KOPT-K1 (cell line): ENCODE results near the gene SEMA3D.

Experiments used
- H3K27ac ChIP-seq: fragments of 200-600 bp; sonication (generic); 2 replicates; pipeline ENCODE4 v1.5.1; 2016; ENCODE audit warnings: antibody characterized with exemption, mild to moderate bottlenecking, low read depth, low read length; ENCODE audit not compliant: poor library complexity, severe bottlenecking
- H3K36me3 ChIP-seq: fragments of 200-600 bp; sonication (generic); 2 replicates; pipeline ENCODE4 v1.5.1; 2017; ENCODE audit warnings: antibody characterized with exemption, mild to moderate bottlenecking, low read length, moderate library complexity; ENCODE audit not compliant: insufficient read depth
- H3K9me3 ChIP-seq: fragments of 200-600 bp; sonication (generic); 2 replicates; pipeline ENCODE4 v1.5.1; 2017; ENCODE audit warnings: antibody characterized with exemption, low read length, mild to moderate bottlenecking; ENCODE audit not compliant: insufficient read depth, poor library complexity, severe bottlenecking

Gene SEMA3D

DNA sequence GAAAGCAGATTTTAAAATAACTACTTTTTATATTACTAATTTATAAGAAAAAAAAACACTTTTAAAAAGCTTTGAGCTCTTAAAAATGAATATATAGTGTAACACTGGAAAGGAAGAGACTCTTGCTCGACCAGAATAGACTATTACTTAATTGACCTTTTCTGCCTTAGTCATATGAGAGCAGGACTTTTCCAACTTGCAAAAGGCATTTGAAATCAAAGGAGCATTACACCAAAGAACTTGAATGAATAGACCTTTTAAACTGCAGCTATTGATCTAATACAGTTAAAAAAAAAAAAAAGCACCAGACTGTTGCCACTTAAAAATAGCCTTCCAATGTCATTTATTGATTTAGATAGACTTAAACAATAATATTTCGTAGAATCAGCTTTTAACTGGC, 17.2 kb upstream of the SEMA3D start:
- Histone ChIP-seq H3K27ac (no peak overlapping the region), H3K36me3 (no peaks in the 10 kb centered on the region), H3K9me3 (no peaks in the 10 kb centered on the region)

DNA sequence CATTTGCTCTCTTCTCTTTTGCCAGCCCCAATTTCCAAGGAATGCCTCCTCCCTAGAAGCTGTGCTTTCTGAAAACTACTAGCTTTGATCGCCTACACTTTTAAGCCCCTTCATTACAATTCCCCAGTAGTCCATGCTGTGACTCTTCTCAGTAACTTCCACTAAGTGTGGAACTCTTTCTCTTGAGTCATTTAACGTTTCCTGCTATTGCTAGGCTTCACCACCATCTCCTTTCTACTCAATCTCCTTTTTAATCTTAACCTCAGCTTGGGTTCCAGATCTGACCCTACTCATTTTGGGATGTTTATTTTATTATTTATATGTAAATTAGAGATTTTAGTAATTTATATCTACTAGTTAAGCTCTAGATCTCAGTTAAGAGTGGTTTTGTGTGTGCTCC, 14.4 kb upstream of the SEMA3D start:
- Histone ChIP-seq H3K9me3 (no peaks in the 10 kb centered on the region), H3K27ac (no peak overlapping the region), H3K36me3 (no peaks in the 10 kb centered on the region)

DNA sequence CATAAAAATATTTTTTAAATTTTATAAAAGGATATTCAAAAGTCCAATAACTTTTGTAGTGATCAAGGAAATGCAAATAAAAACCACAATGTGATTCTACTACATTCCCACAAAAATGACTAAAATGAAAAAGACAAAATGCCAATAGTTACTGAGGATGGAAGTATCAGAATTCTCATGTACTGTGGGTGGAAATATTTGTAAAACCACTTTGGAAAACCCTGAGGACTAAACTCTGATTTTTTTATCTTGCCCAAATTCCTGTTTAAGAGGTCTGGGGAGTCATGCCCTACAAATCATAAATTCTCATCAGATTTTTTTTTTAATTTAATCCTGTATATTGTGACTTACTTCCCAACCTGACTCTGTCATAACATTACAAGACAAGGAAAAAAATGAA, 9.8 kb upstream of the SEMA3D start:
- Histone ChIP-seq H3K27ac (no peak overlapping the region), H3K9me3 (no peaks in the 10 kb centered on the region), H3K36me3 (no peaks in the 10 kb centered on the region)

DNA sequence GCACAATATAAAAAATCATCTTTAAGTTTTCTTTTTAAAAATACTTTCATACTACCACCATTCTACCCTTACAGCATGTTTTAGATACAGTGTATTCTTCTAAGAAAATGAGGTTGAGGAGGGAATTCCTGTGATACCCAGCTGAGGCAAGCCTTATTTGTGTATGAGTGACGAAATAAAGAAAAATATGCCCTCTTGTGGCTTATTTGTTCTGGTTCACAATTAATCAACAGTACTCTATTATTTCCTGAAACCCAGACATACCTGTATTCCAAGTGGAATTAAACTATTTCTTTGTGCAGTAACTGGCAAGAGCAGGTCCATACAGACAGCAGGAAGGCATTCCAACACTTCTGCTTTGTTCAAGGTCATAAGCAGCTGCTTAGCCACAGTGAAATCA, 4.5 kb upstream of the SEMA3D start:
- no peak overlapping the region for H3K27ac ChIP-seq
- H3K36me3 ChIP-seq, result no peaks in the 10 kb centered on the region
- no peaks in the 10 kb centered on the region for H3K9me3 ChIP-seq

DNA sequence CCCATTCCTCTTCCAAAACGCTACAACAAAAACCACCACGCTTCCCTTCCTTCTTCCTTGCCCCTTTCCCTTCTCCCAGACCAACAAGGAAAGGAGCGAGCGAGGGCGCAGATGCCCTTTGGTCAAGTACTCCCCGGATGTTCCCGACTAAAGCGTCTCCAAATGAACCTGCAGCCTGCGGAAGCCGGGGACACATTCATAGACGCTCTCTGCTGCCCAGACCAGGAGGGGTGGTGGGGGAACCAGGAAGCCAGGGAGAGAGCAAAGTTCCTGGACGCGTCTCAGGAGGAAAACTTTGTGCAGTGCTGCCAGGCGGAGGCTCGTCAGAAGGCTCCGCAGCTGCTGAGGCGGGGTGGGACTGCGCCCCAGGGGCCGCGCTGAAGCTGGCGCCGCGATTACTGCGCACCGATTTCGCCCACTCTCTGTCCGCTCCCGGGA, 754 bp downstream of the SEMA3D start:
- Histone ChIP-seq H3K36me3 (no peaks in the 10 kb centered on the region), H3K27ac (no peak overlapping the region), H3K9me3 (no peaks in the 10 kb centered on the region)

DNA sequence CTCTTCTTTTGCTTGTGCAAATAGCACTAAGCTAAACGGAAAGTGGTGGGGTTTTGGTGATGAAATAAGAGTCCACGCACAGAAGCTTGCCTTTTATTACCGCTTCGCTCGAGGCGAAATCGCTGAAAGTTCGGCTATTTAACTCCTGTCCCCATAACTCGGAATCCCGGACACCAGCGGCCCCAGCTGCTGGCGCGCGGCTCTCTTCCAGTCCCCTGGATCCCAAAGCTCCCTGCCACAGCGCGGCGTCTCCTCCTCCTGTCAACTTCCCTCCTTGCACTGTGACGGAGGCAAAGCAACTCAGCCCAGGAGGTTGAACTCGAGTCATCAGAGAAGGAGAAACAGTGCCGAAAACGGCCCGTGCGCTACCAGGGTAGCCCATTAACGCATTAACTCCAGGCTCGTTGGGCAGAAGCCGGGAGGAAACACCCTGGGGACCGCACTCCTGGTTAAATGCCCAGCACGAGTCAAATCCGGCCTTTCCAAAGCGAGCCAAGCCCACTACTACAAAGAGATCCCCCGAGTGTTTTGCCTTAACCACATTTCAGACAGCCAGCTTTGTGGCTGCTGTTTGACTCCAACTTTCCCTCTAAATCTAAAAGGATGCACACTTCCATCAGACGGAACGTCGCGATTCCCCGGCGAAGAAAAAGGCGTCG, 1.3 kb downstream of the SEMA3D start:
- Histone ChIP-seq H3K9me3 (no peaks in the 10 kb centered on the region), H3K36me3 (no peaks in the 10 kb centered on the region), H3K27ac (no peak overlapping the region)

DNA sequence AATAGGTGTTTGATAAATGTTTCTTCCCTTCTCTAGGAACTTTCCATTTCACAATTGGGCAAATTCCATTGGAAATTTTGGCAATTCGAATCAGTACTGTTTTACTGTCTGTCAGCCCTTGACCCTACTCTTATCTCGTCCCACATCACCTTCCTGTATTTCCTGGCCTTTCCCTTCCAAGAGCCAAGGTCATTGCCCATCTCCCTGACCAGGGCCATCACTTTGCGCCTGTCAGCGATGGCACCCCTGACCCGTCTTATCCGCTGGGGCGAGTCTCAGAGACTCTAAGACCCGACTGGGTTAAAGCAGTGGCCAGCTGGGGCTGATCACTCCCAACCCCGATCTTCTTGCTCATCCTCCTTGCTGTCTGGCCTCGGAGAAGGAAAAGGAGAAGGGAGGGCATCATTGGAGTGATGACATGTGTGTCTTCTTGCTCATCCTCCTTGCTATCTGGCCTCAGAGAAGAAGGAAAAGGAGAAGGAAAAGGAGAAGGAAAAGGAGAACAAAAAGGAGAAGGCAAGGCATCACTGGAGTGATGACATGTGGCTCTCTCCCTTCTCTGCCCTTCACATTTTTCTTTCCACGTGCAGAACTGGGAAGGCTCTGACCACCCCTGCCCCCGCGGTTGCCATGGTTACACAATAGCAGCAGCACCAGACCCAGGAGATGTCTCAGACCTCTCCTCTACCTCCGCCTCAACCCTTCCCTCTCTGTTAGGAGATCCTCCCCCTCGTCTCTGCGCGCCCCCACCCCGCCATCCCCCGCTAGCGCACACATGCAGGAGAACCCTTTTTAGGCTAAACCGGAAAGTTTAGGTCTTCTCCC, 2.0 kb downstream of the SEMA3D start:
- Histone ChIP-seq H3K9me3 (no peaks in the 10 kb centered on the region), H3K27ac (no peak overlapping the region), H3K36me3 (no peaks in the 10 kb centered on the region)

DNA sequence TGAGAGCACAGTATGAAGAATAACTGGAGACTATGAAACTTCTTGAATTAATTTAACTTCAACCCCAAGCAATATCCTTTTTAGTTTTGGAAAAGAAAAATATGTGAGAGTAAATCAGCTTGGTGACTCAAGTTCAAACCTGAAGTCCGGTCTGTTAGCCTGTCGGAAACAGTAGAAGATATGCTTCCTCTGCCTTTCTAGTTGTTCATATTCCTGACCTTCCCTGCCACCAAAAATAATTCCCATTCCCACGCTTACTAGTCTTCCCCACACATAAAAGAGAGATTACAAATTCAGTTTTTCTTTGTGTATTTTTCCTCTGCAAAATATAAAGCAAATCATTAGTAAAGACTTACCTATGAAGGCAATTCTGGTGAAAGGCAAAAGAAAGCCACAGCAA, 3.6 kb downstream of the SEMA3D start:
- peaks cover 10% of the 10 kb centered on the region for H3K9me3 ChIP-seq
- no peak overlapping the region for H3K27ac ChIP-seq
- H3K36me3 ChIP-seq, result no peaks in the 10 kb centered on the region

DNA sequence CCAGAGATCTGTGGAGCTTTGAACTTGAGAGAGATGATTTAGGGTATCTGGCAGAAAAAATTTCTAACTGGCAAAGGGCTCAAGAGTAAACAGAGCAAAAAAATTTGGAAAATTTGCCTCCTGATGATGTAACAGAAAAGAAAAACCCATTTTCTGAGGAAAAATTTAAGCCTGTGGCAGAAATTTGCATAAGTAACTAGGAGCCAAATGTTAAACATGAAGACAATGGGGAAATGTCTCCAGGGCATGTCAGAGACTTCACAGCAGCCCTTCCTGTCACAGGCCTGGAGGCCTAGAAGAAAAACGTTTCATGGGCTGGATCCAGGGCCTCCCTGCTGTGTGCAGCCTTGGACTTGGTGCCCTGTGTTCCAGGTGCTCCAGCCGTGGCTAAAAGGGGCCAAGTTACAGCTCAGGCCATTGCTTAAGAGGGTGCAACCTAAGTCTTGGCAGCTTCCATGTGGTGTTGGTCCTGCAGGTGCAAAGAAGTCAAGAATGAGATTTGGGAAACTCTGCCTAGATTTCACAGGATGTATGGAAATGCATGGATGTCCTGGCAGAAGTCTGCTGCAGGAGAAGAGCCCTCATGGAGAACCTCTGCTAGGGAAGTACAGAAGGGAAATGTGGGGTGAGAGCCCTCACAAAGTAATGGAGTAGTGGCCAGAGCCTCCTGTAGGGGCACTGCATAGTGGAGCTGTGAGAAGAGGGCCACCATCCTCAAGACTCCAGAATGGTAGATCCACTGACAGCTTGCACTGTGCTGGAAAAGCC, 8.1 kb downstream of the SEMA3D start:
- no peak overlapping the region for H3K27ac ChIP-seq
- H3K9me3 ChIP-seq, result peaks cover 10% of the 10 kb centered on the region
- H3K36me3 ChIP-seq, result no peaks in the 10 kb centered on the region

DNA sequence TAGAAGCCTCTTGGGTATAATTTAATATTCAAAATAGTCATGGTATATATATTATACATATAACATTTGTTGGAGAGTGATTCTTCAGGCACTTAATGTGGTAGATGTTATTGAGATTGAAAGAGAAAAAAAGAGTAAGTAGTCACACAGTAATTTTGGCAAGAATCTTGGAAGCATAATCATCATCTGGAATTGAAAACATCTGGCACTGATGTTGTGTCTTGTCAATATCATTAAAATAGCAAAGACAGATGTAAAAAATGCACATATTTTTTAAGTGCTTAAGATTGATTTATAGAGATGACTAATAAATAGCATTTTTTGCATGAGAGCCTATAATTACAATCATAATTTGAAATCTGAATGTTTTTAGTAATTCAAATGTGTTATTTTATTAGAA, 9.5 kb downstream of the SEMA3D start:
- no peaks in the 10 kb centered on the region for H3K36me3 ChIP-seq
- H3K9me3 ChIP-seq, result peaks cover 10% of the 10 kb centered on the region
- H3K27ac ChIP-seq, result no peak overlapping the region

DNA sequence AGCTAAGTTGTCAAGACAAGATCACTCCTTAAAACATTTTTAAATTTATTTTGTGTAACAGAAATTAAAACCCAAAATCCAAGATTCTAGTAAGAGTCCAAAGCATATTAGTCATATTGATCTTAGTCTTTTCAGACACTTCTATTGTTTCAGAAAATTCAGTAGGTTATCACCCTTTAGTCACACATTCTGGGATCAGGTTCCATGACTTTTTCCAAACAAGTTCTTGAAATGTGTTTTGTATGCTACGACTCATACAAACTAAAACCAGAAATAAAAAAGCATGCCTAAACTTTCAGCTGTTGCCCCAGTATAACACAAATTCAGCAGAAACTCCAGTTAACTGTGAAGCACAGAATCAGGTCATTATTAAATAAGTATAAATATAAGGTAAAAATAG, 10.7 kb downstream of the SEMA3D start:
- H3K36me3 ChIP-seq, result no peaks in the 10 kb centered on the region

DNA sequence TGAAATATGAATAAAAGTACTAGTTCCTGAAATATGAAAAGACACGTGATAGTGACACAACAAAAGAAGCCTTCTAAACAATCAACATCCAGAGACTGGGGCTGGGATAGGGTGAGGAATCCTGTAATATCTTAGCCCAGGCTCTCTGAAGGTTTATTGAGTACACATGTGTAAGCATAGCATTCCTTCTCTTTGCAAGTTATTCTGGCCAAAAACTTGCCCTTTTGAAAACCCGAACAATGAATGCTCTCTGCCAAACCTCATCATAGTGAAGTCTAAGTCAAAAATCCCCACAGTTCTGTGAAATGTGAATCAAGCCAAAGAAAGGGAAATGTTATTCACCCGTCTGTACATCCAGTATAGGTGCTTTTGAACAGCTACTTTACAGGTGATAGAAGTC, 11.6 kb downstream of the SEMA3D start:
- Histone ChIP-seq H3K27ac (no peak overlapping the region), H3K9me3 (peaks cover 10% of the 10 kb centered on the region), H3K36me3 (no peaks in the 10 kb centered on the region)

More for the DNA sequence above, 10.7 kb downstream of the SEMA3D start:
- peaks cover 10% of the 10 kb centered on the region for H3K9me3 ChIP-seq
- no peak overlapping the region for H3K27ac ChIP-seq

DNA sequence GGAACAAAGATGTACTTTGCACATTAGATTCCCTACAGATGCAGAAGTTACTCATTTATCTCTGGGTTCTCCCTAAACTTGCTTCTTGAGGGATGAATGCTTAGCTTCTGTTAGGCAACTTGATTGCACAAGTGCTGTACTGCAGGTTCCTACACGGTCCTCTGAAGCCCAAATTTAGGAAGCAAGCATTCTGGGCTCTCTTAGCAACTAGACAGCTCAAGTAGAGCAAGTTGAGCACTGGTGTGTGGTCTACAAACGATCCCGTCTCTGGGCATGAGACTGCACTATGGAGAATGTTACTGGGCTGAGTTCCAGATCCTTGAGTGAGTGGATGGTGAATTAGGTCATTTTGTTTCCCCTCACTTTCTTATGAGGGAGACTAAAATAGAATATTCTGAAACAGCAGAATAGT, 14.3 kb downstream of the SEMA3D start:
- Histone ChIP-seq H3K9me3 (no peaks in the 10 kb centered on the region), H3K27ac (no peak overlapping the region), H3K36me3 (no peaks in the 10 kb centered on the region)

DNA sequence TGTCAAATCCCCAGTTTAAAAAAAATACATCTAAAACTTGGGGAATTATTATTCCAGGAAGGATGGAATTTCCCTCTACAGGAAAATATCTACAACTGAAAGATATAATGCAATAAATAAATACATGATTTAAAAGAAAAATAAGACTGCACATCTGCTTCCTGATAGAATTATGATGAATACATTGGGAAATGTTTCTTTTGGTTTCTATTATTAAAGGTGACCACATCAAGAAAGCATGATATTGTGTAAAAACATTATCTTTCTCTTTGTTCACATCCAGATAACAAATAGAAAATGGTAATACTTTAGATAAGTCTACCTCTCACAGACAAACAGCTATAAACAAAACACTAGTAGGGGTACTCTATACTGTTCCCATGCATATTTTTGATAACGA, 19.2 kb downstream of the SEMA3D start:
- H3K27ac ChIP-seq, result no peak overlapping the region
- H3K36me3 ChIP-seq, result no peaks in the 10 kb centered on the region

DNA sequence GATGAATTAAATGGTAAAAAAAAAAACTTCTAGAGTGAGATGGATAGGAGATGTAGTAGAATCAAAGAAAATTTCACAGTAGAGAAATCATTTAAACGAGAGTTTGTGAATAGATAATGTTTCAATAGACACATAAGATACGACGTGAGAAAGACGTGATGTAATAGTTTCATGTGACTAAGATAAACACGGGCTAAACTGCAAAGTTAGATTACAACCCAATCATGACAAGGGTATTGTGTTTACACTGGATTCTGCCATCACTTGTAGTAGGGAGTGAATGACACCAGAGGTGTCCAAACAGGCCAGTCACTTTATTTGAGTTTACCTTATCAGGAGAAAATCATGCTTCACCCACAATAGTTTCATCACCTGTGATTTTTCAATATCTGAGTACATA, 21.6 kb downstream of the SEMA3D start:
- no peaks in the 10 kb centered on the region for H3K36me3 ChIP-seq
- H3K9me3 ChIP-seq, result no peaks in the 10 kb centered on the region
- H3K27ac ChIP-seq, result no peak overlapping the region

More for the DNA sequence above, 19.2 kb downstream of the SEMA3D start:
- no peaks in the 10 kb centered on the region for H3K9me3 ChIP-seq
